ENCODE measurements around the gene ROS1. TPM values are rescaled to one million over a fixed set of nuclear protein-coding genes. Genes with fewer than 3 reads are reported as not detected.
"Not testable (repeated sequence)": the region's sequence is repeated elsewhere in the genome, so short reads cannot be mapped to it uniquely, and the experiment has no call there.

Gene ROS1
- polyA plus RNA-seq (2012; ENCODE audit: insufficient read depth, insufficient read length): not detected

GRCh38 chr6:117425431-117426153 lies at the start of gene ROS1:
Gene ROS1, minus strand, starts transcription at chr6:117425942. Its CDS starts 286 bp downstream, at chr6:117425656.
- DNase-seq (ENCODE audit: low read depth, low spot score): no peak
- no peak within 1 kb of the TSS for H3K4me3 ChIP-seq (ENCODE audit: low read length)

GRCh38 chr6:117473401-117473800 lies 47.7 kb upstream of the ROS1 start:
- no peak for DNase-seq (ENCODE audit: low read depth, low spot score)
- H3K4me3 ChIP-seq (ENCODE audit: low read length): no peak overlapping the region

- no peak overlapping the region for H3K4me3 ChIP-seq (ENCODE audit: low read length)
- DNase-seq (ENCODE audit: low read depth, low spot score): no peak
Observed at GRCh38 chr6:117472667-117473066, 46.9 kb upstream of the ROS1 start.

GRCh38 chr6:117469791-117470190 lies 44.0 kb upstream of the ROS1 start:
- DNase-seq (ENCODE audit: low read depth, low spot score): no peak

GRCh38 chr6:117469356-117469755 lies 43.6 kb upstream of the ROS1 start:
- H3K4me3 ChIP-seq (ENCODE audit: low read length): no peak overlapping the region
- DNase-seq (ENCODE audit: low read depth, low spot score): no peak

More at GRCh38 chr6:117469791-117470190, 44.0 kb upstream of the ROS1 start:
- H3K4me3 ChIP-seq (ENCODE audit: low read length): no peak overlapping the region

GRCh38 chr6:117468527-117468926 lies 42.8 kb upstream of the ROS1 start:
- not testable (repeated sequence) for DNase-seq (ENCODE audit: low read depth, low spot score)

GRCh38 chr6:117467876-117468275 lies 42.1 kb upstream of the ROS1 start:
- no peak overlapping the region for H3K4me3 ChIP-seq (ENCODE audit: low read length)
- DNase-seq (ENCODE audit: low read depth, low spot score): no peak

More at GRCh38 chr6:117468527-117468926, 42.8 kb upstream of the ROS1 start:
- not testable (repeated sequence) for H3K4me3 ChIP-seq (ENCODE audit: low read length)

- H3K4me3 ChIP-seq (ENCODE audit: low read length): no peak overlapping the region
- peak; percentile 9 for DNase-seq (ENCODE audit: low read depth, low spot score)
Observed at GRCh38 chr6:117465691-117466090, 39.9 kb upstream of the ROS1 start.

- no peak overlapping the region for H3K4me3 ChIP-seq (ENCODE audit: low read length)
- DNase-seq (ENCODE audit: low read depth, low spot score): no peak
Observed at GRCh38 chr6:117464700-117465099, 39.0 kb upstream of the ROS1 start.

- no peak overlapping the region for H3K4me3 ChIP-seq (ENCODE audit: low read length)
- no peak for DNase-seq (ENCODE audit: low read depth, low spot score)
Observed at GRCh38 chr6:117463762-117464665, 38.3 kb upstream of the ROS1 start.

GRCh38 chr6:117459204-117459944 lies 33.6 kb upstream of the ROS1 start:
- no peak overlapping the region for H3K4me3 ChIP-seq (ENCODE audit: low read length)
- no peak for DNase-seq (ENCODE audit: low read depth, low spot score)

- DNase-seq (ENCODE audit: low read depth, low spot score): no peak
- H3K4me3 ChIP-seq (ENCODE audit: low read length): no peak overlapping the region
Observed at GRCh38 chr6:117456998-117457397, 31.3 kb upstream of the ROS1 start.

- no peak overlapping the region for H3K4me3 ChIP-seq (ENCODE audit: low read length)
- DNase-seq (ENCODE audit: low read depth, low spot score): no peak
Observed at GRCh38 chr6:117456250-117456649, 30.5 kb upstream of the ROS1 start.

- DNase-seq (ENCODE audit: low read depth, low spot score): no peak
- no peak overlapping the region for H3K4me3 ChIP-seq (ENCODE audit: low read length)
Observed at GRCh38 chr6:117451671-117452070, 25.9 kb upstream of the ROS1 start.

- no peak overlapping the region for H3K4me3 ChIP-seq (ENCODE audit: low read length)
- peak; percentile 70 for DNase-seq (ENCODE audit: low read depth, low spot score)
Observed at GRCh38 chr6:117449549-117450439, 24.1 kb upstream of the ROS1 start.

- no peak overlapping the region for H3K4me3 ChIP-seq (ENCODE audit: low read length)
- no peak for DNase-seq (ENCODE audit: low read depth, low spot score)
Observed at GRCh38 chr6:117448732-117449485, 23.2 kb upstream of the ROS1 start.

- H3K4me3 ChIP-seq (ENCODE audit: low read length): no peak overlapping the region
- DNase-seq (ENCODE audit: low read depth, low spot score): no peak
Observed at GRCh38 chr6:117448011-117448410, 22.3 kb upstream of the ROS1 start.

GRCh38 chr6:117446861-117447260 lies 21.1 kb upstream of the ROS1 start:
- no peak overlapping the region for H3K4me3 ChIP-seq (ENCODE audit: low read length)
- no peak for DNase-seq (ENCODE audit: low read depth, low spot score)

All from Jurkat, Clone E6-1 (cell line).